NOMO-1 treated with dmso at 0.1 percent for 144 hours (cell line): Measurements from ENCODE around the gene SMKR1.
"Not testable (repeated sequence)": the region's sequence is repeated elsewhere in the genome, so short reads cannot be mapped to it uniquely, and the experiment has no call there.

ENCODE experiments used
- DNase-seq: peaks from one replicate; lab custom pipeline; 2025; ENCODE audit not compliant: unreplicated experiment; lab: John Stamatoyannopoulos, UW

SMKR1 gene

GRCh38 chr7:129481376-129481775 lies 21.0 kb upstream of the SMKR1 start:
- not testable (repeated sequence) for DNase-seq

- DNase-seq: no peak
These were observed 19.6 kb upstream of the SMKR1 start for GRCh38 chr7:129482781-129483180.

GRCh38 chr7:129489491-129489890 lies 12.8 kb upstream of the SMKR1 start:
- no peak for DNase-seq

DNA sequence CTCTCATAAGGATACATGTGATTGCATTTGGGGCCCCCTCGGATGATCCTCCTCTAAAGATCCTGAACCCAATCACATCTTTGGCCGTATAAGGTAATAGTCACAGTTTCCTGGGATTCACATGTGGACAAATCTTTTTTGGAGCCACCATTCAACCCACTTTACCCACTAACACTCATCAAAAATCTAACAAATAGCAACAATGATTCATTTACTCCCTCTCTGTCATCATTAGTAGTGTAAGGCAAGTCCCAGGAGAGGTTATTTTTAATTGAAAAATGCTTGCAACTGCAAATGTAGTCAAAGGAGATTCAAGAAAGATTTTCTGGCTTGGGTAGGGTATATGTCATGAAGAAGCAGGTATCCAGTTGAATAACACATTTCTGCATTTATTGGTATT lies 9.9 kb upstream of the SMKR1 start:
- no peak for DNase-seq

DNA sequence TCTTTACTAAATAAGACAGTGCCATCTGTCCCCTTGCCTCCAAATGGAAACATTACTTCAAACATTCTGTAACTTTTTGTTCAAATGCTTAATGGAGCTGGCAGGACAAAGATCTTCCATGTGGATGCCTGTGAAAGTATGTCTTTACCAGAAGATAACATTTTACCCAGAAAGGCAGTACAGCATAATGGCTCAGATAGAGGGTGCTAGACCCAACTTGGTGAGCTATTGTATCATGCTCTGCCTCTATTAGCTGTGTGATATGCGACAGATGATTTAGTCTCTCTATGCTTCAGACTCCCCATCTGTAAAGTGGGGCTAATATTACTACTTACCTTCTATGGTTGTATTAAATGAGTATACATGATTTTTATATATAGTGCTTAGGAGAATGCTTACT lies 8.8 kb upstream of the SMKR1 start:
- DNase-seq: no peak

DNA sequence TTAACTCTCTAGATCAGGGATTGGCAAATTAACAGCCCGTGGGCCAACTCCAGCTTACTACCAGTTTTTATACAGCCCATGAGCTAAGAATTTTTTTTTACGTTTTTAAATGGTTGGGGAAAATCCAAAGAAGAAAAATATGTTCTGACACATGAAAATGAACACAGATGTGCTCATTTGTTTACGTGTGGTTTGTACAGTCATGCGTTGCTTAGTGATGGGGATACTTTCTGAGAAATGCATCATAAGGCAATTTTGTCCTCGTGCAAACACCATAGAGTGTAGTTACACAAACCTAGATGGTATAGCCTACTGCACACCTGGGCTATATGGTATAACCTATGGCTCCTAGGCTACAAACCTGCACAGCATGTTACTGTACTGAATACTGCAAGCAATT lies 8.3 kb upstream of the SMKR1 start:
- no peak for DNase-seq

- DNase-seq: no peak
These were observed 6.3 kb upstream of the SMKR1 start for GRCh38 chr7:129495987-129496386.

- no peak for DNase-seq
These were observed 5.7 kb upstream of the SMKR1 start for GRCh38 chr7:129496653-129497052.

DNA sequence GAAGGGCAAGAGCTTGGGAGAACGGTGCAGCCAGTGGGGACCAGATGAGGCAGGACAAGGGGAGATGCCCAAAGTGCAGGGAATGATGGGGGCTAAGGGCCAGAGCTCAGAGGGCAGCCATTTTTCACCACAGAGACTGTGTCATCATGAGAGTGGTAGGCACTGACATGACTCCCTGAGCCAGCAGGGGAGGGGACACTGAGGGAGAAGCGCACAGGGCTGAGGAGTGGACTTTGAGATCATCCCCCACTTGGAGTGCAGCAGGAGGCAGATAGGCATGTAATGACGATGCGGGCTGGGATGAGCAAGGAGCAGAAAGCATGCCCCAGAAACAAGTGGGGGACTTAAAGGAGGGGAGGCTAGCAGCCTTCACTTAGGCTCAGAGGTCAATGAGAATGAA lies 5.2 kb upstream of the SMKR1 start:
- DNase-seq: no peak

GRCh38 chr7:129498021-129498420 lies 4.3 kb upstream of the SMKR1 start:
- no peak for DNase-seq

DNA sequence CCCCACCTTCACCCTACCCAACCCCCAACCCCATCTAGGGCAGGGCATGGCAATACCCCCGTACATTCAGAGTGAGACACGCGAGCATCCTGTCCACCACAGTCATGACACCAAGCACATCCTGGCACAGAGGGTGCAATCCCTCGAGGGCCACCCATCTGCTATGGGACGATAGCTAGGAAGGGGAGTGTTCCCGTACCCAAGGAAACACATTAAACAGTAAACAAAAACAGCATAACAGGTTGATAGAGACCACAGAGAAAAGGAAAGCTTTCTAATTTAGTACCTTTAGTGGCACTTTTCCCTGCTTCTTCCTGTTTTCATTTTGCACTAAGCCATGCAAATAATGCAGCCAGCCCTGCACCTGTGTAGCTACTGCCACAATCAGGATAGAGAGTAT lies 2.3 kb upstream of the SMKR1 start:
- DNase-seq: no peak

- no peak for DNase-seq
These were observed 666 bp downstream of the SMKR1 start for GRCh38 chr7:129502708-129503685.

DNA sequence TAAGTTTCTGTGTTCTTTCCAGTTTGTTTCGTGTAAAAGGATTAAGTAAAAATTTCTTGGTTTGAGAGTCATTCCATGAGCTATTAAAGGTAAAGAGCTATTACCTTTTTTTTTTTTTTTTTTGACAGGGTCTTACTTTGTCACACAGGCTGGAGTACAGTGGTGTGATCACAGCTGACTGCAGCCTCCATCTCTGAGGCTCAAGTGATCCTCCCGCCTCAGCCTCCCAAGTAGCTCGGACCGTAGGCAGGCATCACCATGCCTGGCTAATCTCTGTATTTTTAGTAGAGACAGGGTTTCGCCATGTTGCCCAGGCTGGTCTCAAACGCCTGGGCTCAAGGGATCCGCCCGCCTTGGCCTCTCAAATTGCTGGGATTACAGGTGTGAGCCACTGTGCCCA lies 1.4 kb downstream of the SMKR1 start:
- no peak for DNase-seq

- no peak for DNase-seq
These were observed 9.9 kb downstream of the SMKR1 start for GRCh38 chr7:129512192-129512591.

DNA sequence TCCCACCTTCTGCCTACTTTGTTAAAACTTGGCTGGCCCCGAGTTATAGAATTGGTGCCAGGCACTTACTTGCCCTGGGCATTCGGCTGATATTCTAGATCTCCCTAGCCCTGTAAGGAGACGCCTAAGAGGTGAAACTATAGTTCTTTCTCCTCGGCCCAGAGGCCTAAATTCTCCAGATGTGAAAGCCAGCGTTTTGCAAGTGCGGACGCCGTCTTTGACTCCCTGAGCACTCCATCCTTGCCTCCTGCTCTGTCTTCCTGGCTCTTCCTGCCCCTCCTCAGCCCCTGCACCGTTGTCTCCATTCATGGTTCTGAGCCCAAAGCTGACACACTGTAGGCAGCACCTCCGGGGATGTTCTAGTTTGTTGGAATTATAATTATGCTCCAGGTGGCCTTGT lies 11.2 kb downstream of the SMKR1 start:
- no peak for DNase-seq

- DNase-seq: no peak
These were observed 12.4 kb downstream of the SMKR1 start for GRCh38 chr7:129514683-129515082.

DNA sequence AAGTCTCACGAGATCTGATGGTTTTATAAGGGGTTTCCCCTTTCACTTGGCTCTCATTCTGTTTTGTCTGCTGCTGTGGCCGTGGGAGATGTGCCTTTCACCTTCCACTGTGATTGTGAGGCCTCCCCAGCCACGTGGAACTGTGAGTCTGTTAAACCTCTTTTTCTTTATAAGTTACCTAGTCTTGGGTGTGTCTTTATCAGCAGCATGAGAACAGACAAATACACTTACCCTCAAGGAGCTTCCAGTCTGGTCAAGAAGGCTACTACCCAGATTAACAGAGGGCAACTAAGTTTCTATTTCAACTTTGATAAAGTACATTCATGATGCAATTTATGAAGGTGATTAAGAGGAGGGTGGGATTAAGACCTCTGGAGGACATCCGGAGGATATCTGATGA lies 13.1 kb downstream of the SMKR1 start:
- DNase-seq: no peak

GRCh38 chr7:129517931-129518330 lies 15.6 kb downstream of the SMKR1 start:
- DNase-seq: no peak

DNA sequence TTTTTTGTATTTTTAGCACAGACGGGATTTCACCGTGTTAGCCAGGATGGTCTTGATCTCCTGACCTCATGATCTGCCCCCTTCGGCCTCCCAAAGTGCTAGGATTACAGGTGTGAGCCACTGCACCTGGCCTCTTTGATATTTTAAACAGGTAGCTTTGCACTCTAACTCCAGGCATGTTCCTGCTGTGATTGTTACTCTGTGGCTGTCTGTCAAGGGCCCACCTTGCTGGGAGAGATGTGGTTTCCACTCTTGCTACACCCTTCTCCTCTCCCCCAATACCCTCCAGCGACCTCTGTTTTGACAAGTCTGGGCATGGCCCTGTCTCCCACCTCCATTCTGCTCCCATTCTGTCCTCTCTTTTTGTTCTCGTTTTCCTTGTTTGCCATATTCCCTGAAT lies 17.1 kb downstream of the SMKR1 start:
- no peak for DNase-seq

- DNase-seq: no peak
These were observed 20.0 kb downstream of the SMKR1 start for GRCh38 chr7:129522088-129522970.

DNA sequence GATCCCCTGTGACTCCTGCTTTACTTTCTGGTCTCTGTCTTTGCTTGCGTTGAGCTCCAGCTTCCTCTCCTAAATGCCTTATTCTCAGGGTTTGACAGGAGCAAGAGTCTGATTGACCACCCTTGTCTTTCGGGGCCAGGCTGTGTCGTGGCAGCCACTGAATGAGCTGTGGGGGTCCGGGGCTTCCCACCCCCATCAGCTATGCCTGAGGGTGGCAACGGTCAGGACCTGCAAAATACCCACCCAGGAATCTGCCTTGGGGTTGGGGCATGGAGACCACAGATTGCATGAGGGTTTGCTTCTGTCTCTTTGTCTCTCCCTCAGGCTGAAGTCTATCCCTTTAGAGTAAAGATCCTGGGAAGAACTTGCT lies 20.6 kb downstream of the SMKR1 start:
- DNase-seq: no peak

- no peak for DNase-seq
These were observed 21.6 kb downstream of the SMKR1 start for GRCh38 chr7:129523924-129524323.
